Measurements from ENCODE around the gene AQP7. TPM values are rescaled to one million over a fixed set of nuclear protein-coding genes. Genes with fewer than 3 reads are reported as not detected.
"Not testable (repeated sequence)": the region's sequence is repeated elsewhere in the genome, so short reads cannot be mapped to it uniquely, and the experiment has no call there.

The AQP7 gene
- polyA plus RNA-seq, 3 donors from 2014 or later: not detected

- not testable (repeated sequence) for DNase-seq; H3K27me3 Mint-ChIP-seq (ENCODE audit: low read depth in 3 of 3); H3K9me3 Mint-ChIP-seq; H3K4me1 Mint-ChIP-seq; H3K27ac Mint-ChIP-seq; H3K4me3 Mint-ChIP-seq
- H3K36me3 Mint-ChIP-seq: peaks cover 13 to 41% (median 15%) of the 10 kb centered on the region in 3 donors
These were observed 43.7 kb downstream of the AQP7 start for GRCh38 chr9:33358641-33359040.

GRCh38 chr9:33355933-33356332 lies 46.4 kb downstream of the AQP7 start:
- no peaks in the 10 kb centered on the region for H3K27me3 Mint-ChIP-seq (ENCODE audit: low read depth in 3 of 3)

GRCh38 chr9:33354651-33355211 lies 47.6 kb downstream of the AQP7 start:
- H3K27ac Mint-ChIP-seq: peak overlapping the region in 3 of 6 donors; percentile 4 to 55 (median 52)
- H3K4me1 Mint-ChIP-seq: peaks cover 0 to 1% of the 10 kb centered on the region in 2 donors
- no peak overlapping the region for H3K4me3 Mint-ChIP-seq
- no peak for DNase-seq
- H3K27me3 Mint-ChIP-seq (ENCODE audit: low read depth in 3 of 3): no peaks in the 10 kb centered on the region
- peaks cover 8 to 31% (median 15%) of the 10 kb centered on the region in 3 donors for H3K36me3 Mint-ChIP-seq
- H3K9me3 Mint-ChIP-seq: no peaks in the 10 kb centered on the region

More at GRCh38 chr9:33355933-33356332, 46.4 kb downstream of the AQP7 start:
- peaks cover 12 to 32% (median 15%) of the 10 kb centered on the region in 3 donors for H3K36me3 Mint-ChIP-seq
- no peak for DNase-seq
- no peak overlapping the region for H3K27ac Mint-ChIP-seq
- no peaks in the 10 kb centered on the region for H3K9me3 Mint-ChIP-seq
- H3K4me1 Mint-ChIP-seq: peaks cover 0 to 1% of the 10 kb centered on the region in 2 donors
- no peak overlapping the region for H3K4me3 Mint-ChIP-seq

GRCh38 chr9:33351547-33351946 lies 50.8 kb downstream of the AQP7 start:
- H3K36me3 Mint-ChIP-seq: peaks cover 30 to 52% (median 39%) of the 10 kb centered on the region in 3 donors
- H3K27ac Mint-ChIP-seq: peak overlapping the region in 4 of 6 donors; percentile 26 to 73 (median 46)
- no peak overlapping the region for H3K4me3 Mint-ChIP-seq

GRCh38 chr9:33350310-33350709 lies 52.1 kb downstream of the AQP7 start:
- Mint-ChIP-seq H3K4me1 (peaks cover 0 to 1% of the 10 kb centered on the region in 2 donors), H3K27ac (peak overlapping the region in 2 of 6 donors; percentile 57 to 65), H3K4me3 (no peak overlapping the region), H3K9me3 (no peaks in the 10 kb centered on the region), H3K27me3 (ENCODE audit: low read depth in 3 of 3) (no peaks in the 10 kb centered on the region), H3K36me3 (peaks cover 32 to 54% (median 35%) of the 10 kb centered on the region in 3 donors)
- DNase-seq: no peak

More at GRCh38 chr9:33351547-33351946, 50.8 kb downstream of the AQP7 start:
- H3K4me1 Mint-ChIP-seq: peaks cover 0 to 1% of the 10 kb centered on the region in 2 donors
- no peak for DNase-seq
- H3K9me3 Mint-ChIP-seq: no peaks in the 10 kb centered on the region
- no peaks in the 10 kb centered on the region for H3K27me3 Mint-ChIP-seq (ENCODE audit: low read depth in 3 of 3)

GRCh38 chr9:33349743-33350142 lies 52.6 kb downstream of the AQP7 start:
- no peak for DNase-seq
- Mint-ChIP-seq H3K4me1 (peaks cover 0 to 1% of the 10 kb centered on the region in 2 donors), H3K9me3 (no peaks in the 10 kb centered on the region), H3K4me3 (no peak overlapping the region), H3K36me3 (peaks cover 27 to 50% (median 30%) of the 10 kb centered on the region in 3 donors), H3K27me3 (ENCODE audit: low read depth in 3 of 3) (no peaks in the 10 kb centered on the region), H3K27ac (no peak overlapping the region)

GRCh38 chr9:33348998-33349397 lies 53.4 kb downstream of the AQP7 start:
- H3K9me3 Mint-ChIP-seq: no peaks in the 10 kb centered on the region
- no peaks in the 10 kb centered on the region for H3K27me3 Mint-ChIP-seq (ENCODE audit: low read depth in 3 of 3)
- no peak for DNase-seq
- no peak overlapping the region for H3K4me3 Mint-ChIP-seq
- peak overlapping the region in 3 of 6 donors; percentile 12 to 41 (median 26) for H3K27ac Mint-ChIP-seq
- H3K36me3 Mint-ChIP-seq: peaks cover 27 to 47% (median 33%) of the 10 kb centered on the region in 3 donors
- peaks cover 0 to 1% of the 10 kb centered on the region in 2 donors for H3K4me1 Mint-ChIP-seq

- Mint-ChIP-seq H3K36me3 (peaks cover 31 to 58% (median 43%) of the 10 kb centered on the region in 3 donors), H3K4me3 (no peak overlapping the region)
These were observed 55.8 kb downstream of the AQP7 start for GRCh38 chr9:33346564-33346963.

GRCh38 chr9:33344145-33344544 lies 58.2 kb downstream of the AQP7 start:
- Mint-ChIP-seq H3K4me3 (no peak overlapping the region), H3K27ac (peak overlapping the region in 1 of 6 donors; percentile 28), H3K4me1 (peaks cover 20 to 21% of the 10 kb centered on the region in 2 donors), H3K9me3 (peaks cover 0 to 3% (median under 1%) of the 10 kb centered on the region in 6 donors), H3K27me3 (ENCODE audit: low read depth in 3 of 3) (peaks cover 0 to 1% (median 0%) of the 10 kb centered on the region in 3 donors), H3K36me3 (peaks cover 49 to 71% (median 57%) of the 10 kb centered on the region in 3 donors)
- DNase-seq: no peak

More at GRCh38 chr9:33346564-33346963, 55.8 kb downstream of the AQP7 start:
- no peaks in the 10 kb centered on the region for H3K9me3 Mint-ChIP-seq
- peaks cover 0 to 1% of the 10 kb centered on the region in 2 donors for H3K4me1 Mint-ChIP-seq
- H3K27ac Mint-ChIP-seq: peak overlapping the region in 1 of 6 donors; percentile 4
- no peaks in the 10 kb centered on the region for H3K27me3 Mint-ChIP-seq (ENCODE audit: low read depth in 3 of 3)
- no peak for DNase-seq

- DNase-seq: no peak
- Mint-ChIP-seq H3K9me3 (peaks cover 0 to 3% (median 2%) of the 10 kb centered on the region in 6 donors), H3K27ac (peak overlapping the region in 1 of 6 donors; percentile 60), H3K27me3 (ENCODE audit: low read depth in 3 of 3) (peaks cover 0 to 2% (median 1%) of the 10 kb centered on the region in 3 donors), H3K36me3 (peaks cover 27 to 54% (median 41%) of the 10 kb centered on the region in 3 donors), H3K4me1 (peaks cover 25 to 29% of the 10 kb centered on the region in 2 donors), H3K4me3 (no peak overlapping the region)
These were observed 61.2 kb downstream of the AQP7 start for GRCh38 chr9:33341182-33341581.

- H3K36me3 Mint-ChIP-seq: peaks cover 24 to 47% (median 38%) of the 10 kb centered on the region in 3 donors
- H3K4me3 Mint-ChIP-seq: peak overlapping the region; percentile 31 to 81 (median 73)
- DNase-seq: no peak
- H3K9me3 Mint-ChIP-seq: peaks cover 0 to 3% (median 2%) of the 10 kb centered on the region in 6 donors
- peaks cover 25 to 29% of the 10 kb centered on the region in 2 donors for H3K4me1 Mint-ChIP-seq
- H3K27ac Mint-ChIP-seq: peak overlapping the region; percentile 80 to 89 (median 84)
- H3K27me3 Mint-ChIP-seq (ENCODE audit: low read depth in 3 of 3): peaks cover 0 to 2% (median 1%) of the 10 kb centered on the region in 3 donors
These were observed 62.2 kb downstream of the AQP7 start for GRCh38 chr9:33340186-33340585.

Other genes starting within 250 kb of the AQP7 start
- gene B4GALT1, start 235.2 kb downstream of the AQP7 start, polyA plus RNA-seq: 10 to 100 TPM; 21.7 to 49.2 (median 44.2) TPM
- not detected for gene SPINK4, start 162.4 kb downstream of the AQP7 start, polyA plus RNA-seq
- 100 to 1,000 TPM in 2 of 3 donors, 10 to 100 TPM in 1; 94.7 to 164 (median 137) TPM for gene BAG1, start 137.9 kb downstream of the AQP7 start, polyA plus RNA-seq
- 10 to 100 TPM; 44.0 to 66.2 (median 57.6) TPM for gene CHMP5, start 137.5 kb downstream of the AQP7 start, polyA plus RNA-seq
- 10 to 100 TPM in 2 of 3 donors, 1 to 10 TPM in 1; 8.8 to 27.0 (median 11.8) TPM for gene NFX1, start 112.1 kb downstream of the AQP7 start, polyA plus RNA-seq
- gene AQP3, start 45.0 kb upstream of the AQP7 start, polyA plus RNA-seq: 1 to 10 TPM; 5.2 to 7.9 (median 5.4) TPM
- 10 to 100 TPM in 2 of 3 donors, 1 to 10 TPM in 1; 9.7 to 21.7 (median 18.8) TPM for gene NOL6, start 71.4 kb upstream of the AQP7 start, polyA plus RNA-seq
- gene ANKRD18B, start 121.7 kb upstream of the AQP7 start, polyA plus RNA-seq: not detected

Data from immature natural killer cell (primary cell).